ENCODE results near the gene ARSK. TPM values are rescaled to one million over a fixed set of nuclear protein-coding genes. Genes with fewer than 3 reads are reported as not detected.

The ARSK gene
- total and polyA plus RNA-seq, 2 of the 4 experiments (the other 2 are of a cell fraction), result 15.1 to 22.0 TPM

- H2AK5ac ChIP-seq (ENCODE audit: low read depth, low read length), result no peak overlapping the region
- no peak overlapping the region for H3K4me3 ChIP-seq (ENCODE audit: insufficient read depth, low read depth, low read length)
- H3K18ac ChIP-seq (ENCODE audit: low read depth, low read length), result no peak overlapping the region
- no peaks in the 10 kb centered on the region for H3K9me1 ChIP-seq (ENCODE audit: insufficient read depth, low read length)
- in situ Hi-C loops (cut with MboI; ENCODE audit: low sequenced_read_pairs), result loop anchor here (25.0 kb wide), 1 partner anchor 662 kb away; no protein-coding TSS in a partner anchor
- H4K20me1 ChIP-seq (ENCODE audit: insufficient read depth, low read length), result no peaks in the 10 kb centered on the region
- TF ChIP-seq MXI1 (IDR thresholded peaks at IDR 0.05; ENCODE audit: borderline replicate concordance, low read depth, low read length) (no peak), MAZ (IDR thresholded peaks at IDR 0.05; ENCODE audit: borderline replicate concordance, low read depth, low read length) (no peak), SMC3 (IDR thresholded peaks at IDR 0.05; ENCODE audit: low read depth, low read length) (no peak), USF2 (IDR thresholded peaks at IDR 0.05; ENCODE audit: low read depth, low read length) (no peak), BHLHE40 (IDR thresholded peaks at IDR 0.05; ENCODE audit: low read depth, low read length) (no peak), CEBPB (IDR thresholded peaks at IDR 0.05; ENCODE audit: low read depth, low read length) (no peak), RCOR1 (IDR thresholded peaks at IDR 0.05; ENCODE audit: insufficient replicate concordance, low read length) (no peak), RAD21 (IDR thresholded peaks at IDR 0.05; ENCODE audit: low read length) (no peak), POLR2A (IDR thresholded peaks at IDR 0.05; ENCODE audit: low read depth, low read length) (no peak), CHD1 (IDR thresholded peaks at IDR 0.05; ENCODE audit: low read depth, low read length) (no peak)
- H3K79me1 ChIP-seq (ENCODE audit: low read depth in 1 of 2, low read length in 2 of 2), result no peaks in the 10 kb centered on the region
- no peak overlapping the region for H3K23ac ChIP-seq (ENCODE audit: low read depth, low read length)
- H2BK15ac ChIP-seq (ENCODE audit: low read depth, low read length), result no peak overlapping the region
- H3K27ac ChIP-seq (ENCODE audit: insufficient read depth, low read length), result no peak overlapping the region
- no TSS peak for BruUV-seq (replicated peaks)
- no peak for DNase-seq
- H3K56ac ChIP-seq (ENCODE audit: extremely low read depth, insufficient read depth, low read length), result no peak overlapping the region
- H2AK9ac ChIP-seq (replicated peaks; ENCODE audit: low read depth, low read length, poor library complexity), result no peak overlapping the region
- peaks cover 4% of the 10 kb centered on the region for H3K4me1 ChIP-seq (ENCODE audit: control insufficient read depth, insufficient read depth, low read length)
- H3K36me3 ChIP-seq (ENCODE audit: control insufficient read depth, insufficient read depth, low read length), result no peaks in the 10 kb centered on the region
- no peak overlapping the region for H2BK120ac ChIP-seq (ENCODE audit: low read depth, low read length)
- no peaks in the 10 kb centered on the region for H3K27me3 ChIP-seq (ENCODE audit: control insufficient read depth, insufficient read depth, low read length)
- POLR2A ChIA-PET (ENCODE audit: unreplicated experiment), result no interaction called here
- H3K4ac ChIP-seq (ENCODE audit: low read depth, low read length), result no peak overlapping the region
- no peak overlapping the region for H4K91ac ChIP-seq (ENCODE audit: insufficient read depth, low read depth, low read length)
- dilution Hi-C loops (cut with HindIII; ENCODE audit: low sequenced_read_pairs, unreplicated experiment), result no loop called here
- CTCF ChIA-PET, result no interaction called here
- intact Hi-C loops (cut with micrococcal nuclease), result loop anchor here (5.0 to 10.0 kb wide), 2 partner anchors 82 to 955 kb away; partner anchors contain the start of gene RHOBTB3
- H4K5ac ChIP-seq (ENCODE audit: low read depth, low read length), result no peak overlapping the region
- no peak overlapping the region for H3K14ac ChIP-seq (replicated peaks; ENCODE audit: low read depth, low read length)
- no peak overlapping the region for H4K8ac ChIP-seq (ENCODE audit: low read depth in 2 of 2, low read length in 2 of 2)
- H2BK5ac ChIP-seq (ENCODE audit: low read depth, low read length, poor library complexity, severe bottlenecking), result no peak overlapping the region
- H3K9ac ChIP-seq (ENCODE audit: low read depth, low read length), result no peak overlapping the region
- no peak for ATAC-seq (ENCODE audit: low read depth)
- no peak overlapping the region for H2BK20ac ChIP-seq (ENCODE audit: low read depth, low read length)
- no peak overlapping the region for H3K4me2 ChIP-seq (ENCODE audit: low read depth, low read length)
- no peak overlapping the region for H2AFZ ChIP-seq (replicated peaks; ENCODE audit: low read length, poor library complexity)
- H3K9me3 ChIP-seq (ENCODE audit: control insufficient read depth, insufficient read depth, low read length), result no peaks in the 10 kb centered on the region
These were observed 95.1 kb downstream of the ARSK start for GRCh38 chr5:95649842-95650620.
